HUDEP-2 (cell line): ENCODE data around the gene CFAP99.

Source experiments
- DNase-seq, 76 experiments: peaks; one replicate each; lab custom pipeline; 2025; ENCODE audit not compliant: unreplicated experiment in 76 of 76; lab: John Stamatoyannopoulos, UW

The CFAP99 gene

DNA sequence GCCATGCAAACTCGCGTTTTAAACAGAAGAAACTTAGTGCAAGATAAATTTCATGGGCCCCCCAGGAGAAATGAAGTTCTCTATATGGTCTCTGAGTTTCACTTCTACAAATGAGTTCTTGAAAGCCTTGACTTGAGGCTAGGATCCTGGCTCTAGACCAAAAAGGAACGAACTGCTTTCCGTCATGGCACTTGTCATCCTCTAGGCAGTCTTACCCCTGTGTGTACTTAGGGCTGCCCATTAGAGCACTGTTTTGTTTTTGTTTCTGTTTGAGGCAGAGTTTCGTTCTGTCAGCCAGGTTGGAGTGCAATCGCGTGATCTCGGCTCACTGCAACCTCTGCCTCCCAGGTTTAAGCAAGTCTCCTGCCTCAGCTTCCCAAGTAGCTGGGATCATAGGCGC, 79.2 kb downstream of the CFAP99 start:
- no peak for DNase-seq

GRCh38 chr4:2500547-2500946, 81.8 kb downstream of the CFAP99 start:
- no peak for DNase-seq

DNA sequence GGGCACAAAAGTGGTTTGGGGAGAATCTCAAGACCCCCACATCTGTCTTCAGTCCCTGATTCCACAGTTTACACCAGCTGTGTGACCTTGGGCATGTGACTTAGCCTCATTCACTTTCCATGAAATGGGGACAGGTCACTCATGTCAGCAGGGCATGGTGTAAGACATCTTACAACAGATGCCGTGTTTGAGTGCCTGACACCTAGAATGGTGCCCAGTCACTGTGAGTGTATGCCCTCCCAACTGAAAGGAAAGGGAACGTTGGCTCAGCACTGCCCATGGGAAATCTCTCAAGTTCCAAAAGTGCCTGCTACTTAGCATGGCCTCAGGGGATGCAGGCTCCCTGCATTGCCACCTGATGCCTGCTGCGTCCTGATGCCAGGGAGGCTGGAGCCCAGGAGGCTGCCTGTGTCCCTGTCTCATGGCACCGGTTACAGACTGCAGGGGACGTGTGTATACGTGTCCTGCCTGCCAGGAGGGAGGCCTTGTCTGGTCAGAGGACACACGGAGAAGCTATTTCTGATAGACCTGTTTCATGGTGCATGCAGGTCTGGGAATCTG, 82.4 kb downstream of the CFAP99 start:
- DNase-seq = no peak

- no peak for DNase-seq
Observed at GRCh38 chr4:2503809-2504208, 85.1 kb downstream of the CFAP99 start.

- no peak for DNase-seq
Observed at GRCh38 chr4:2507259-2507658, 88.5 kb downstream of the CFAP99 start.

GRCh38 chr4:2507855-2508254, 89.1 kb downstream of the CFAP99 start:
- DNase-seq = no peak

DNA sequence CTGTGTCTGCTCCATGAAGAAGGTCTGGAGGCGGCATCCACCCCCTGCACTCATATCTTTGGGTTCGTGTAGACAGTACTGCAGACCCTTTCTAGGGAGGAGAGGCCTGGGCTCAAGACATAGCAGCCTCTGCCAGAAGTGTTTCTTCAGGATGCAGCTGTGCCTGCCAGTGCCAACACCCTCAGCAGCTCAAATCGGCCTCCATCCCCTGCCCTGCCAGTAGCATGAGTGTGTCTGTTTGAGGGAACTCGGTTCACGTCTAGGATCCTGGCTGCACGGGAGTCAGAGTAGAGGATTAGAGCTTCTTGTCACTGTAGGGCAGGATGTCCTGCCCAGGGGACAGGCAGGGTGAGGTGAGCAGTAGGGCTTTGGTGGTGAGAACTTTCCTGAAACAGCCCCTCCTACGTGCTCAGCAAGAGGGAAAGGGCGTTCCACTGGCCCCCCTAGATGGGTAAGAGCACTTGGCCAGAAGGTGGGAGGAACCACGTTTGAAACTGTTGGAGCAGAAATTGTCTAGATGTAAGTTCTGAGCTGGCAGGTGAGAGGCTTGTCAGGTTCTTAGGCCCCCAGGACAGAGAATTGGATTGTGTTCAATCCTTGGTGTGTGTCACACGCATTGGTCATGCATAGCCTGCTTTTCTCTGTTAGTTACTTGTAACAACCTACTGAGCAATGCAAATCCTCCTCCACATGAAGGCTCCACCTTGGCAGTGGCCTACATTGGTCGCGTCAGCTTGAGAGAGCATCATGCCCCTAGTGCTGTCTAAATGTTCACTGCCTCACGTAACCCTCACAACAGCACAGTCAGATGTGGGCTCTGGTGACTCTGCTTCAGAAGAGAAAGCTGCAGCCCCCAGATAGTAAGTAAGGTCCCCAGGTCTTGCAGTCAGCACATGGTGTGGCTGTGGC, 91.8 kb downstream of the CFAP99 start:
- DNase-seq = no peak

DNA sequence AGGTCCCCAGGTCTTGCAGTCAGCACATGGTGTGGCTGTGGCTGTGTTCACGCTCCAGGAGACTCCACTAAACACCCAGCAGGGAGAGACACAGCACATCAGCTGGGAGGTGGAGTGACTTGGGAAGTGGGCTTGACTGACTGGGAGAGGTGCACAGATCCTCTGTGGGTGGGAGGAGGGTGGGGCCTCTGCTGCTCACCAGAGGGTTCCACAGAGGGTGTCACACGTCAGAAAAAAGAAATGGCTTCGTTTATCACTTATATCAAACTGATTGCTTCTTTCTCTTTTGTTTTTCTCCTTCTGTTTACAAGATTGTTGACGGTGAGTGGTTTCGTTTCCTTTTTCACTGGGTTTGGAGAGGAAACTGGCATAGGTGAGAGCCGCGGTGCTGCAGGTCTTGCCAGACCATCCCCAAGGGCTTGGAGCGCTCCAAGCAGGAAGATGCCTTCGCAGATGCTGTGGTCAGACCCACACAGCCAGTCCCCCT, 92.9 kb downstream of the CFAP99 start:
- no peak for DNase-seq
